Body of pancreas (tissue), 4 donors: Measurements from ENCODE around the gene DCLRE1C.

Experiments used
- CTCF ChIP-seq, 7 experiments: fragments of 450-650 bp in 4 of 7; fragments of 200-600 bp in 3 of 7; sonication (generic) in 3 of 7; IDR thresholded peaks; one replicate each; pipeline ENCODE4 v1.5.1; 2016 to 2019; ENCODE audit warnings: antibody characterized with exemption in 7 of 7
- POLR2A ChIP-seq, 3 donors: fragments of 450-650 bp; IDR thresholded peaks; one replicate each; pipeline ENCODE4 v1.6.1; 2016; ENCODE audit warnings: antibody characterized with exemption in 3 of 3, mild to moderate bottlenecking in 2 of 3

GRCh38 chr10:14954001-14954770 lies at the start of gene DCLRE1C:
- TF ChIP-seq POLR2A (IDR thresholded peaks at IDR 0.05) (peak; percentile 36 to 80 (median 79)), CTCF (IDR thresholded peaks at IDR 0.05) (no peak)
